HG02943 (cell line): ENCODE measurements around the gene RBMS3.

Source experiments
- ATAC-seq: cut with Tn5 transposase; IDR thresholded peaks from one replicate; pipeline ENCODE4 v1.9.1; 2021; ENCODE audit warnings: mild to moderate bottlenecking, low read depth, moderate library complexity; ENCODE audit not compliant: unreplicated experiment

RBMS3 gene

GRCh38 chr3:29906906-29907305 is 626.0 kb downstream of the RBMS3 start:
- no peak for ATAC-seq

- ATAC-seq = no peak
These were observed 631.9 kb downstream of the RBMS3 start for GRCh38 chr3:29912600-29913288.

GRCh38 chr3:29914861-29915524 is 634.1 kb downstream of the RBMS3 start:
- no peak for ATAC-seq

GRCh38 chr3:29919571-29919970 is 638.7 kb downstream of the RBMS3 start:
- ATAC-seq = no peak

GRCh38 chr3:29922992-29923746 is 642.3 kb downstream of the RBMS3 start:
- ATAC-seq = no peak

- ATAC-seq = no peak
These were observed 644.1 kb downstream of the RBMS3 start for GRCh38 chr3:29924783-29925561.

GRCh38 chr3:29926378-29926777 is 645.5 kb downstream of the RBMS3 start:
- ATAC-seq = no peak

- ATAC-seq = no peak
These were observed 651.9 kb downstream of the RBMS3 start for GRCh38 chr3:29932696-29933325.

GRCh38 chr3:29933802-29934490 is 653.1 kb downstream of the RBMS3 start:
- no peak for ATAC-seq

GRCh38 chr3:29934751-29935150 is 653.9 kb downstream of the RBMS3 start:
- ATAC-seq = no peak

GRCh38 chr3:29936054-29936453 is 655.2 kb downstream of the RBMS3 start:
- ATAC-seq = no peak

- no peak for ATAC-seq
These were observed 655.9 kb downstream of the RBMS3 start for GRCh38 chr3:29936766-29937165.

GRCh38 chr3:29937185-29937584 is 656.3 kb downstream of the RBMS3 start:
- no peak for ATAC-seq

GRCh38 chr3:29940759-29941323 is 660.0 kb downstream of the RBMS3 start:
- ATAC-seq = no peak

- no peak for ATAC-seq
These were observed 661.4 kb downstream of the RBMS3 start for GRCh38 chr3:29942297-29942696.

GRCh38 chr3:29949131-29949530 is 668.3 kb downstream of the RBMS3 start:
- ATAC-seq = no peak

- no peak for ATAC-seq
These were observed 669.2 kb downstream of the RBMS3 start for GRCh38 chr3:29949940-29950616.

GRCh38 chr3:29952431-29952830 is 671.6 kb downstream of the RBMS3 start:
- ATAC-seq = no peak

- no peak for ATAC-seq
These were observed 674.5 kb downstream of the RBMS3 start for GRCh38 chr3:29955413-29955812.
